A172 (cell line): ENCODE data around the gene CCDC136. TPM values are rescaled to one million over a fixed set of nuclear protein-coding genes. Genes with fewer than 3 reads are reported as not detected.

Source experiments
- DNase-seq: peaks from one replicate; pipeline ENCODE4 v3.0.0-alpha.2; 2015; ENCODE audit warnings: low spot score
- total RNA-seq: library from RNA; depleted of rRNA; stranded (reverse); fragments of >200 nt; shearing (Covaris generic); gene quantifications from 2 replicates; pipeline ENCODE4 v1.2.3, GENCODE V29; 2014

Gene CCDC136
- total RNA-seq, 1 experiment from 2014 or later = 7.0 TPM

GRCh38 chr7:128805225-128805624, 13.5 kb downstream of the CCDC136 start:
- DNase-seq = no peak

- no peak for DNase-seq
Measured at GRCh38 chr7:128807191-128807590, 15.4 kb downstream of the CCDC136 start.

GRCh38 chr7:128809363-128809762, 17.6 kb downstream of the CCDC136 start:
- DNase-seq = no peak

- no peak for DNase-seq
Measured at GRCh38 chr7:128810473-128810872, 18.7 kb downstream of the CCDC136 start.

GRCh38 chr7:128810997-128811396, 19.2 kb downstream of the CCDC136 start:
- no peak for DNase-seq

GRCh38 chr7:128811631-128812430, 20.1 kb downstream of the CCDC136 start:
- DNase-seq = no peak

GRCh38 chr7:128812514-128813168, 20.9 kb downstream of the CCDC136 start:
- no peak for DNase-seq

GRCh38 chr7:128814499-128814898, 22.7 kb downstream of the CCDC136 start:
- DNase-seq = no peak

- no peak for DNase-seq
Measured at GRCh38 chr7:128815289-128815942, 23.6 kb downstream of the CCDC136 start.

- no peak for DNase-seq
Measured at GRCh38 chr7:128818694-128819093, 26.9 kb downstream of the CCDC136 start.

GRCh38 chr7:128821724-128822123, 30.0 kb downstream of the CCDC136 start:
- DNase-seq = no peak

GRCh38 chr7:128826512-128826911, 34.7 kb downstream of the CCDC136 start:
- no peak for DNase-seq

- DNase-seq = no peak
Measured at GRCh38 chr7:128826916-128827247, 35.1 kb downstream of the CCDC136 start.

- peak; percentile 69 for DNase-seq
Measured at GRCh38 chr7:128827248-128827958, 35.6 kb downstream of the CCDC136 start.

GRCh38 chr7:128827971-128828711, 36.4 kb downstream of the CCDC136 start:
- DNase-seq = peak; percentile 76

GRCh38 chr7:128829391-128830166, 37.8 kb downstream of the CCDC136 start:
- peak; percentile 68 for DNase-seq

- DNase-seq = no peak
Measured at GRCh38 chr7:128830231-128831177, 38.7 kb downstream of the CCDC136 start, which contains the start of gene FLNC. FLNC (plus strand) TSS chr7:128830406; CDS start chr7:128830638, 232 bp downstream.

- peak; percentile 16 for DNase-seq
Measured at GRCh38 chr7:128831178-128831993, 39.6 kb downstream of the CCDC136 start.
